Measurements from ENCODE around the gene ACADSB.

GRCh38 chr10:122992031-122992585 is 16.7 kb upstream of the ACADSB start:
- TF ChIP-seq CTCF (IDR thresholded peaks at IDR 0.05) (no peak), EP300 (IDR thresholded peaks at IDR 0.05) (no peak)

Measured in ovary (tissue), 3 donors.